ENCODE measurements around the gene GRID2IP.

DNA sequence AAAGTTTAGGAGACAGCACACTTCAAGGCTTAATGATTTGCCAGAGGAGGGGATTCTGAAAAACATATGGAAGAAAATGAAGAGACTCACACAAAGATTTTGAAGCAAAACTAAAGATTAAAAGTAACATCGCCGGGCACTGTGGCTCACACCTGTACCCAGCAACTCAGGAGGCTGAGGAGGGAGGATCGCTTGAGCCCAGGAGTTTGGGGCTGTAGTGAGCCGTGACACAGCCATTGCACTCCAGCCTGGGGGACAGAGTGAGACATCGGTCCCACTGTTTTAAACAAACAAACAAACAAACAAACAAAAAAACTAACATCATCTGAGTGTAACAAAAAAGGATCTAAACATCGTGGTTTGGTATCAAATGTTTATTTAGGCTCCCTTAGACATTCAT is 69.8 kb downstream of the GRID2IP start:
- TF ChIP-seq POLR2AphosphoS5 (IDR thresholded peaks at IDR 0.05) (no peak), CTCF (IDR thresholded peaks at IDR 0.05) (no peak)

All from prostate gland (tissue), 2 donors.